WTC11 (cell line): Measurements from ENCODE around the gene CCDC3. TPM values are rescaled to one million over a fixed set of nuclear protein-coding genes. Genes with fewer than 3 reads are reported as not detected.

Source experiments
- ATAC-seq: fragments of 200-7000 bp; cut with Tn5 transposase; 2 replicates; pipeline ENCODE4 v1.10.0; 2021; ENCODE audit warnings: mild to moderate bottlenecking, moderate library complexity
- CTCF ChIA-PET: fragments of 300-600 bp; sonication (Branson Sonifier 250); formaldehyde crosslinking; loops from one replicate; lab custom pipeline; 2021; ENCODE audit warnings: antibody characterized with exemption; lab: Charles Lee
- POLR2A ChIA-PET: fragments of 350-600 bp; sonication (Branson Sonifier 250); formaldehyde crosslinking; loops from one replicate; lab custom pipeline; 2021; ENCODE audit warnings: antibody characterized with exemption; lab: Charles Lee
- DNase-seq: peaks from one replicate; pipeline ENCODE4 v3.0.0; 2021; ENCODE audit warnings: low spot score
- H3K27ac Mint-ChIP-seq: 2 replicates; pipeline ENCODE4 v1.8.0; 2021; ENCODE audit warnings: mixed read lengths
- H3K27me3 Mint-ChIP-seq: 2 replicates; pipeline ENCODE4 v1.8.0; 2021; ENCODE audit warnings: low read depth, mild to moderate bottlenecking, moderate library complexity, mixed read lengths
- H3K36me3 Mint-ChIP-seq: 2 replicates; pipeline ENCODE4 v1.8.0; 2021; ENCODE audit warnings: mixed read lengths
- H3K4me1 Mint-ChIP-seq: 2 replicates; pipeline ENCODE4 v1.8.0; 2022; ENCODE audit warnings: mixed read lengths
- H3K4me3 Mint-ChIP-seq: 2 replicates; pipeline ENCODE4 v1.8.0; 2021; ENCODE audit warnings: mild to moderate bottlenecking, moderate library complexity, mixed read lengths
- H3K9me3 Mint-ChIP-seq: 2 replicates; pipeline ENCODE4 v1.8.0; 2021; ENCODE audit warnings: mixed read lengths
- AFF4 ChIP-seq: sonication (generic); formaldehyde crosslinking; IDR thresholded peaks from 2 replicates; pipeline ENCODE4 v1.8.1; 2023; ENCODE audit warnings: mild to moderate bottlenecking, missing genetic modification reagents, borderline replicate concordance
- ATF2 ChIP-seq: sonication (generic); formaldehyde crosslinking; IDR thresholded peaks from 2 replicates; pipeline ENCODE4 v1.8.1; 2022; ENCODE audit warnings: low read depth, missing genetic modification reagents, borderline replicate concordance
- CBFB ChIP-seq: sonication (generic); formaldehyde crosslinking; IDR thresholded peaks from 2 replicates; pipeline ENCODE4 v1.8.1; 2022; ENCODE audit warnings: mild to moderate bottlenecking, low read depth, missing genetic modification reagents
- CDX4 ChIP-seq: fragments of 250-450 bp; sonication (Bioruptor Pico); IDR thresholded peaks from 2 replicates; pipeline ENCODE4 v1.9.0; 2021; ENCODE audit warnings: moderate library complexity, mild to moderate bottlenecking, inconsistent platforms, borderline replicate concordance
- CTCF ChIP-seq: fragments of 200-600 bp; IDR thresholded peaks from 2 replicates; pipeline ENCODE4 v1.8.0; 2022; ENCODE audit warnings: antibody characterized with exemption
- FOXJ3 ChIP-seq: sonication (generic); formaldehyde crosslinking; IDR thresholded peaks from 2 replicates; pipeline ENCODE4 v1.9.0; 2021; ENCODE audit warnings: missing genetic modification reagents, mild to moderate bottlenecking, borderline replicate concordance
- MXD4 ChIP-seq: fragments of 250-450 bp; sonication (Bioruptor Pico); IDR thresholded peaks from 2 replicates; pipeline ENCODE4 v1.8.0; 2021; ENCODE audit warnings: mild to moderate bottlenecking, moderate library complexity, borderline replicate concordance
- MYBL2 ChIP-seq: sonication (generic); formaldehyde crosslinking; IDR thresholded peaks from 2 replicates; pipeline ENCODE4 v1.8.1; 2023; ENCODE audit warnings: mild to moderate bottlenecking, moderate library complexity, missing genetic modification reagents
- NFE2L1 ChIP-seq: sonication (generic); formaldehyde crosslinking; IDR thresholded peaks from 2 replicates; pipeline ENCODE4 v1.8.1; 2023; ENCODE audit warnings: missing genetic modification reagents
- PRDM15 ChIP-seq: sonication (generic); formaldehyde crosslinking; IDR thresholded peaks from 2 replicates; pipeline ENCODE4 v1.8.0; 2022; ENCODE audit warnings: missing genetic modification reagents
- PREB ChIP-seq: sonication (generic); formaldehyde crosslinking; IDR thresholded peaks from 2 replicates; pipeline ENCODE4 v1.8.1; 2022; ENCODE audit warnings: mild to moderate bottlenecking, missing genetic modification reagents, moderate library complexity, borderline replicate concordance
- SMAD4 ChIP-seq: sonication (generic); formaldehyde crosslinking; IDR thresholded peaks from 2 replicates; pipeline ENCODE4 v1.8.0; 2022; ENCODE audit warnings: mild to moderate bottlenecking, missing genetic modification reagents
- STAT6 ChIP-seq: sonication (generic); formaldehyde crosslinking; conservative IDR thresholded peaks from 2 replicates; pipeline ENCODE4 v1.8.1; 2023; ENCODE audit warnings: mild to moderate bottlenecking, low read depth, missing genetic modification reagents, moderate library complexity
- ZNF232 ChIP-seq: sonication (generic); formaldehyde crosslinking; IDR thresholded peaks from 2 replicates; pipeline ENCODE4 v1.8.0; 2022; ENCODE audit warnings: mild to moderate bottlenecking, missing genetic modification reagents
- ZNF416 ChIP-seq: fragments of 250-450 bp; sonication (Bioruptor Pico); IDR thresholded peaks from 2 replicates; pipeline ENCODE4 v1.9.0; 2021; ENCODE audit warnings: mild to moderate bottlenecking, inconsistent platforms
- ZNF532 ChIP-seq: fragments of 250-450 bp; sonication (Bioruptor Pico); IDR thresholded peaks from 2 replicates; pipeline ENCODE4 v1.9.0; 2021; ENCODE audit warnings: mild to moderate bottlenecking, borderline replicate concordance
- total RNA-seq: library from RNA; stranded (reverse); gene quantifications from 3 replicates; pipeline ENCODE4 v1.2.3, GENCODE V29; 2021

Gene CCDC3
- total RNA-seq, 1 experiment from 2014 or later: 3.5 TPM

GRCh38 chr10:12869427-12869826 lies 132.1 kb downstream of the CCDC3 start:
- Mint-ChIP-seq H3K4me1 (no peaks in the 10 kb centered on the region), H3K27me3 (peaks cover 3% of the 10 kb centered on the region; the same call in 1 of the 2 replicates), H3K4me3 (no peak overlapping the region), H3K27ac (no peak overlapping the region), H3K9me3 (no peaks in the 10 kb centered on the region), H3K36me3 (no peaks in the 10 kb centered on the region)
- ChIA-PET CTCF (no interaction called here), POLR2A (interaction anchor here (0.6 kb wide), 1 partner anchor 169 kb away, joined by 3 read pairs; no protein-coding TSS in a partner anchor)
- no peak for ATAC-seq
- DNase-seq: no peak
- TF ChIP-seq MXD4 (CRISPR knock-in tag) (no peak), MYBL2 (CRISPR knock-in tag) (no peak), CDX4 (CRISPR knock-in tag) (no peak), ZNF232 (CRISPR knock-in tag) (no peak), SMAD4 (CRISPR knock-in tag) (no peak), ZNF416 (CRISPR knock-in tag) (no peak), ZNF532 (CRISPR knock-in tag) (no peak), STAT6 (CRISPR knock-in tag) (no peak), ATF2 (CRISPR knock-in tag) (no peak), CTCF (no peak), PREB (CRISPR knock-in tag) (no peak), CBFB (CRISPR knock-in tag) (no peak), AFF4 (CRISPR knock-in tag) (no peak), NFE2L1 (CRISPR knock-in tag) (no peak), FOXJ3 (CRISPR knock-in tag) (no peak), PRDM15 (CRISPR knock-in tag) (no peak)
